ENCODE measurements around the gene OR10K1.

GRCh38 chr1:158471920-158472319 is 10.3 kb downstream of the OR10K1 start, which contains the start of gene OR10R2:
- TF ChIP-seq, protein P1, sequence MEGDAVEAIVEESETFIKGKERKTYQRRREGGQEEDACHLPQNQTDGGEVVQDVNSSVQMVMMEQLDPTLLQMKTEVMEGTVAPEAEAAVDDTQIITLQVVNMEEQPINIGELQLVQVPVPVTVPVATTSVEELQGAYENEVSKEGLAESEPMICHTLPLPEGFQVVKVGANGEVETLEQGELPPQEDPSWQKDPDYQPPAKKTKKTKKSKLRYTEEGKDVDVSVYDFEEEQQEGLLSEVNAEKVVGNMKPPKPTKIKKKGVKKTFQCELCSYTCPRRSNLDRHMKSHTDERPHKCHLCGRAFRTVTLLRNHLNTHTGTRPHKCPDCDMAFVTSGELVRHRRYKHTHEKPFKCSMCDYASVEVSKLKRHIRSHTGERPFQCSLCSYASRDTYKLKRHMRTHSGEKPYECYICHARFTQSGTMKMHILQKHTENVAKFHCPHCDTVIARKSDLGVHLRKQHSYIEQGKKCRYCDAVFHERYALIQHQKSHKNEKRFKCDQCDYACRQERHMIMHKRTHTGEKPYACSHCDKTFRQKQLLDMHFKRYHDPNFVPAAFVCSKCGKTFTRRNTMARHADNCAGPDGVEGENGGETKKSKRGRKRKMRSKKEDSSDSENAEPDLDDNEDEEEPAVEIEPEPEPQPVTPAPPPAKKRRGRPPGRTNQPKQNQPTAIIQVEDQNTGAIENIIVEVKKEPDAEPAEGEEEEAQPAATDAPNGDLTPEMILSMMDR (IDR thresholded peaks at IDR 0.05): no peak
- TF ChIP-seq POLR2A (IDR thresholded peaks at IDR 0.05): no peak
- TF ChIP-seq POLR2AphosphoS5 (IDR thresholded peaks at IDR 0.05): no peak

All from breast epithelium (tissue), 3 donors.